ENCODE results near the gene FAF1. TPM values are rescaled to one million over a fixed set of nuclear protein-coding genes. Genes with fewer than 3 reads are reported as not detected.

Gene FAF1
- total RNA-seq, 1 experiment from 2014 or later = 73.2 TPM

- RAD21 ChIA-PET (ENCODE audit: low non-redundant PET in 1 of 2, low total read pairs in 2 of 2, uncharacterized antibody in 2 of 2, unreplicated experiment in 2 of 2) = interaction anchor here in 1 of 2 experiments (1.0 kb wide), 1 partner anchor 234 kb away, joined by 3 read pairs; no protein-coding TSS in a partner anchor
- no peaks in the 10 kb centered on the region for H3K9me3 ChIP-seq (ENCODE audit: control insufficient read depth in 1 of 2, insufficient read depth in 1 of 2, low read depth in 1 of 2, low read length in 2 of 2)
- no peak overlapping the region; the same call in 1 of the 2 replicates for H3K9ac ChIP-seq (ENCODE audit: low read length)
- TF ChIP-seq RAD21 (IDR thresholded peaks at IDR 0.05; ENCODE audit: low read depth) (peak; percentile 8; the same call in 1 of the 2 replicates), MAX (IDR thresholded peaks at IDR 0.05) (peak; percentile 40; the same call in 1 of the 2 replicates), POLR2AphosphoS5 (IDR thresholded peaks at IDR 0.05; ENCODE audit: low read depth, low read length) (0 out of 2 replicates have a peak, but pooled peaks have one; percentile 18), FOSL1 (IDR thresholded peaks at IDR 0.05; ENCODE audit: low read depth) (peak; percentile 62), YY1 (IDR thresholded peaks at IDR 0.05; ENCODE audit: extremely low read depth, insufficient replicate concordance, low read depth, low read length) (no peak), ELF1 (IDR thresholded peaks at IDR 0.05; ENCODE audit: borderline replicate concordance, low read depth) (no peak), CBX3 (IDR thresholded peaks at IDR 0.05; ENCODE audit: low read depth) (peak; percentile 65; the same call in 1 of the 2 replicates), JUND (IDR thresholded peaks at IDR 0.05) (peak; percentile 65), ZFX (IDR thresholded peaks at IDR 0.05) (no peak), TCF7L2 (IDR thresholded peaks at IDR 0.05; ENCODE audit: borderline replicate concordance, extremely low read depth, insufficient read depth, insufficient read length) (no peak), SP1 (IDR thresholded peaks at IDR 0.05; ENCODE audit: low read depth) (peak; percentile 62; the same call in 1 of the 2 replicates), SIN3A (IDR thresholded peaks at IDR 0.05; ENCODE audit: low read depth) (no peak), POLR2A (IDR thresholded peaks at IDR 0.05; ENCODE audit: borderline replicate concordance, extremely low read depth, insufficient read depth, insufficient read length) (no peak)
- no peaks in the 10 kb centered on the region for H3K9me2 ChIP-seq (ENCODE audit: insufficient read depth)
- H3K27ac ChIP-seq (ENCODE audit: low read depth, low read length) = peak overlapping the region; percentile 57
- no peaks in the 10 kb centered on the region for H3K36me3 ChIP-seq (ENCODE audit: control insufficient read depth in 1 of 2, insufficient read depth in 2 of 2, low read length in 2 of 2)
- H2AFZ ChIP-seq (ENCODE audit: low read depth, low read length, poor library complexity, severe bottlenecking) = no peak overlapping the region
- peak; percentile 40 for DNase-seq (ENCODE audit: low read depth, low spot score)
- 0 out of 4 replicates have a peak overlapping the region, but pooled peaks of 1 of the 2 experiments have one; percentile 4 for H3K4me3 ChIP-seq (replicated peaks in 1 of 2; ENCODE audit: low read depth in 1 of 2, low read length in 2 of 2)
- TSS peak; percentile 32 for BruUV-seq (replicated peaks)
- POLR2A ChIA-PET = no interaction called here
- no peaks in the 10 kb centered on the region for H3K27me3 ChIP-seq (ENCODE audit: insufficient read depth, low read length)
- CTCF ChIA-PET = interaction anchor here (0.9 to 4.0 kb wide), 8 partner anchors 9 to 235 kb away, joined by 3 to 22 read pairs (median 8); no protein-coding TSS in a partner anchor
- peaks cover 9 to 19% of the 10 kb centered on the region in 2 experiments; a peak in 3 of 4 replicates for H3K4me1 ChIP-seq (ENCODE audit: control insufficient read depth in 1 of 2, insufficient read depth in 2 of 2, low read length in 2 of 2)
- intact Hi-C loops (cut with micrococcal nuclease) = no loop called here
- no peaks in the 10 kb centered on the region for H4K20me1 ChIP-seq (ENCODE audit: insufficient read depth)
- no peaks in the 10 kb centered on the region for H3K79me2 ChIP-seq (ENCODE audit: insufficient read depth, low read length)
- ATAC-seq = peak; percentile 69
- peak overlapping the region; percentile 54 for H3K4me2 ChIP-seq (ENCODE audit: low read length)
Observed at GRCh38 chr1:50603274-50604271, 356.5 kb downstream of the FAF1 start.
